Measurements from ENCODE around the gene ID1.

DNA sequence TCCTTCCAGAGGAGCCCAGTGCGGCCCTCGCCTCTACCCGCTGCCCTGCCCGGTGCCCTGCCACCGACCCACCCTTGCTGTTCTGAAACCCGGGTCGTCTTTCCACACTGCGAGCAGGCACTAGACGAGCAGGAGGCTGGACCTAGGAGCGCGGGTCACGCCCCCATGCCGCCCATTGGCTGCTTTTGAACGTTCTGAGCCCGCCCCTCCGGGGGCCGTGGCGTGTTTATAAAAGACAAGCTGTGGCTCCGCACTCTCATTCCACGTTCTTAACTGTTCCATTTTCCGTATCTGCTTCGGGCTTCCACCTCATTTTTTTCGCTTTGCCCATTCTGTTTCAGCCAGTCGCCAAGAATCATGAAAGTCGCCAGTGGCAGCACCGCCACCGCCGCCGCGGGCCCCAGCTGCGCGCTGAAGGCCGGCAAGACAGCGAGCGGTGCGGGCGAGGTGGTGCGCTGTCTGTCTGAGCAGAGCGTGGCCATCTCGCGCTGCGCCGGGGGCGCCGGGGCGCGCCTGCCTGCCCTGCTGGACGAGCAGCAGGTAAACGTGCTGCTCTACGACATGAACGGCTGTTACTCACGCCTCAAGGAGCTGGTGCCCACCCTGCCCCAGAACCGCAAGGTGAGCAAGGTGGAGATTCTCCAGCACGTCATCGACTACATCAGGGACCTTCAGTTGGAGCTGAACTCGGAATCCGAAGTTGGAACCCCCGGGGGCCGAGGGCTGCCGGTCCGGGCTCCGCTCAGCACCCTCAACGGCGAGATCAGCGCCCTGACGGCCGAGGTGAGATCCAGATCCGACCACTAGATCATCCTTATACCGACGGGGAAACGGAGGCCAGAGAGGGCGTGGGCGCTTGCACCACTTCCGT lies at the start of gene ID1:
- TF ChIP-seq, protein P1, sequence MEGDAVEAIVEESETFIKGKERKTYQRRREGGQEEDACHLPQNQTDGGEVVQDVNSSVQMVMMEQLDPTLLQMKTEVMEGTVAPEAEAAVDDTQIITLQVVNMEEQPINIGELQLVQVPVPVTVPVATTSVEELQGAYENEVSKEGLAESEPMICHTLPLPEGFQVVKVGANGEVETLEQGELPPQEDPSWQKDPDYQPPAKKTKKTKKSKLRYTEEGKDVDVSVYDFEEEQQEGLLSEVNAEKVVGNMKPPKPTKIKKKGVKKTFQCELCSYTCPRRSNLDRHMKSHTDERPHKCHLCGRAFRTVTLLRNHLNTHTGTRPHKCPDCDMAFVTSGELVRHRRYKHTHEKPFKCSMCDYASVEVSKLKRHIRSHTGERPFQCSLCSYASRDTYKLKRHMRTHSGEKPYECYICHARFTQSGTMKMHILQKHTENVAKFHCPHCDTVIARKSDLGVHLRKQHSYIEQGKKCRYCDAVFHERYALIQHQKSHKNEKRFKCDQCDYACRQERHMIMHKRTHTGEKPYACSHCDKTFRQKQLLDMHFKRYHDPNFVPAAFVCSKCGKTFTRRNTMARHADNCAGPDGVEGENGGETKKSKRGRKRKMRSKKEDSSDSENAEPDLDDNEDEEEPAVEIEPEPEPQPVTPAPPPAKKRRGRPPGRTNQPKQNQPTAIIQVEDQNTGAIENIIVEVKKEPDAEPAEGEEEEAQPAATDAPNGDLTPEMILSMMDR (IDR thresholded peaks at IDR 0.05 in 2 of 3, conservative IDR thresholded peaks at IDR 0.05 in 1 of 3; ENCODE audit: control insufficient read depth in 2 of 3, extremely low read depth in 1 of 3, insufficient read depth in 1 of 3, low read depth in 3 of 3, low read length in 3 of 3): no peak
- TF ChIP-seq TCF7 (IDR thresholded peaks at IDR 0.05; ENCODE audit: borderline replicate concordance) (no peak), ZNF274 (IDR thresholded peaks at IDR 0.05; ENCODE audit: insufficient read depth, insufficient read length) (no peak), NBN (IDR thresholded peaks at IDR 0.05) (no peak), POLR2AphosphoS5 (IDR thresholded peaks at IDR 0.05; ENCODE audit: low read length) (no peak), BMI1 (IDR thresholded peaks at IDR 0.05; ENCODE audit: borderline replicate concordance) (no peak), MTA3 (IDR thresholded peaks at IDR 0.05; ENCODE audit: borderline replicate concordance, low read length) (no peak), KAT2A (conservative IDR thresholded peaks at IDR 0.05; ENCODE audit: control insufficient read depth, low read depth, low read length) (no peak), POLR2AphosphoS2 (IDR thresholded peaks at IDR 0.05; ENCODE audit: low read depth, low read length) (no peak), JUND (IDR thresholded peaks at IDR 0.05; ENCODE audit: low read depth, low read length) (no peak), EP300 (IDR thresholded peaks at IDR 0.05; ENCODE audit: borderline replicate concordance in 1 of 2, control insufficient read depth in 1 of 2, low read depth in 2 of 2, low read length in 2 of 2) (no peak)
- TF ChIP-seq, protein P2, sequence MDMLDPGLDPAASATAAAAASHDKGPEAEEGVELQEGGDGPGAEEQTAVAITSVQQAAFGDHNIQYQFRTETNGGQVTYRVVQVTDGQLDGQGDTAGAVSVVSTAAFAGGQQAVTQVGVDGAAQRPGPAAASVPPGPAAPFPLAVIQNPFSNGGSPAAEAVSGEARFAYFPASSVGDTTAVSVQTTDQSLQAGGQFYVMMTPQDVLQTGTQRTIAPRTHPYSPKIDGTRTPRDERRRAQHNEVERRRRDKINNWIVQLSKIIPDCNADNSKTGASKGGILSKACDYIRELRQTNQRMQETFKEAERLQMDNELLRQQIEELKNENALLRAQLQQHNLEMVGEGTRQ (IDR thresholded peaks at IDR 0.05; ENCODE audit: borderline replicate concordance, low read depth, low read length): no peak
- TF ChIP-seq, protein P3, sequence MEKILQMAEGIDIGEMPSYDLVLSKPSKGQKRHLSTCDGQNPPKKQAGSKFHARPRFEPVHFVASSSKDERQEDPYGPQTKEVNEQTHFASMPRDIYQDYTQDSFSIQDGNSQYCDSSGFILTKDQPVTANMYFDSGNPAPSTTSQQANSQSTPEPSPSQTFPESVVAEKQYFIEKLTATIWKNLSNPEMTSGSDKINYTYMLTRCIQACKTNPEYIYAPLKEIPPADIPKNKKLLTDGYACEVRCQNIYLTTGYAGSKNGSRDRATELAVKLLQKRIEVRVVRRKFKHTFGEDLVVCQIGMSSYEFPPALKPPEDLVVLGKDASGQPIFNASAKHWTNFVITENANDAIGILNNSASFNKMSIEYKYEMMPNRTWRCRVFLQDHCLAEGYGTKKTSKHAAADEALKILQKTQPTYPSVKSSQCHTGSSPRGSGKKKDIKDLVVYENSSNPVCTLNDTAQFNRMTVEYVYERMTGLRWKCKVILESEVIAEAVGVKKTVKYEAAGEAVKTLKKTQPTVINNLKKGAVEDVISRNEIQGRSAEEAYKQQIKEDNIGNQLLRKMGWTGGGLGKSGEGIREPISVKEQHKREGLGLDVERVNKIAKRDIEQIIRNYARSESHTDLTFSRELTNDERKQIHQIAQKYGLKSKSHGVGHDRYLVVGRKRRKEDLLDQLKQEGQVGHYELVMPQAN (conservative IDR thresholded peaks at IDR 0.05): peak; percentile 75
